HG03159 (cell line): ENCODE results near the gene ANKDD1A.

Experiments used
- ATAC-seq: cut with Tn5 transposase; IDR thresholded peaks from one replicate; pipeline ENCODE4 v1.9.1; 2021; ENCODE audit warnings: mild to moderate bottlenecking, moderate library complexity; ENCODE audit not compliant: unreplicated experiment

ANKDD1A gene

DNA sequence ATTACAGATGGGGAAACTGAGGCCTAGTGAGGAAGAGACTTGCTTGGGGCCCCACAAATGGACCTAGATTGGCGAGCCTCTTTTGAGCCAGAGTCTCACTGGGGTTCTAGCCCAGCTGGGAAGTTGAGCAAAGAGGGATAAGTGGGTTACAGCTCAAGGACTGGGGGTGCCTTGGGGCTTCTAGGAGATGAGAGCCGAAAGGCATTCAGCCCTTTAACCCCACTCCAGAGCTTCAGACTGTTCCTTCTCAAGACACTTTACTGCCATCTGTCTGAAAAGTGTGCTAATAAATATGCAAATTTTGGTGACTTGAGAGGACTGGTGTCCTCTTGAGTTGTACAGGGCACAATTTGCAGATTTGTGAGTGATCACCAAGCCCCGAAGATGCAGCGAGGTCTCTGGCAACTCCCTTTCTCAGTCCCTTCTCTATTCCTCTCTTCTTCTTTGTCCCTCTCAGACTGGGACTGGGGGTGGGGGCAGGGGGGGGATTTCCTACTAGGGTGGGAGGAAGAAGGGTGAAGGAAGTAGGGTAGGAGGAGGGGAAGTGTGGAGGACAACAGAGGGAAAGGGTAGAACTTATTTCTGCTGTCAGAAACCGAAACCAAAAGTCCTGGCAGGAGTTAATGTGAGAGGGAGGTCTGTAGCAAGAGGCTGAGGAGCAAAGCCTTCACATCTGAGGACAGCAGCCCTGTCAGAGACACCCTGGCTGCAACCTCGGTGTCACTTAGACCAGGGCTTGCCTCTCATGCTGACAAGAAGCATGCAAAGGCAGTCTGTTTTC lies 16.2 kb upstream of the ANKDD1A start:
- ATAC-seq = no peak

DNA sequence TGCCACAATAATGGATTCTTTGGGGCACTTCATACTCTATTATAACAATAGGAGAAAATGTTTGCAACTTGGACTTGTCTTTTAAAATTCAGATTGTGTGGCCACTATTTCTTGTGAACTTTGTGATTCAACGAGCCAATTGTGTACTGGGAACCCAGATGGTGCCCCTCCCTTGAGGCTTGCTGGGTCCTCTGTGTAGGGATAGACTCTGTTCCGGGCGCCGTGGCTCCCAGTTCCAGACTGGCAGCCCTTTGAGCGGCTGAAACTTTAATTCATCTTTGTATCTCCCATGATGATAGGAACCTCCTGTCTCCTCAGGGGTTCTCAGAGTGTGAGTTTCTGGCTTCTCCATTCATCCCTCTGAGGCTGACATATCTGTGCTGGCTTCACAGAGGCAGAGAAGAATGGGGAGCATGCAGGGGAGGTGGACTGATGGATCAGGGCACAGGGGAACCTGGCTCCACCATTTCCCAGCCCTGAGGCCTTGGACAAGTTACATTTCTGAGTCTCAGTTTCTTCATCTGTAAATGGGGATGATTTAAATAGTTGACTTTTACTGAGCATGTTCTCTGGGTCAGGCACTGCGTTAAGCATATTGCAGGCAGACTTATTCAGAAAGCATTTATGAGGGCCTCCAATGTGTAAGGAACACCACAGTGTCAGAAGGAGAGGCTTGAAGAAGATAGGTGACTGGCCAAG lies 15.2 kb upstream of the ANKDD1A start:
- no peak for ATAC-seq

DNA sequence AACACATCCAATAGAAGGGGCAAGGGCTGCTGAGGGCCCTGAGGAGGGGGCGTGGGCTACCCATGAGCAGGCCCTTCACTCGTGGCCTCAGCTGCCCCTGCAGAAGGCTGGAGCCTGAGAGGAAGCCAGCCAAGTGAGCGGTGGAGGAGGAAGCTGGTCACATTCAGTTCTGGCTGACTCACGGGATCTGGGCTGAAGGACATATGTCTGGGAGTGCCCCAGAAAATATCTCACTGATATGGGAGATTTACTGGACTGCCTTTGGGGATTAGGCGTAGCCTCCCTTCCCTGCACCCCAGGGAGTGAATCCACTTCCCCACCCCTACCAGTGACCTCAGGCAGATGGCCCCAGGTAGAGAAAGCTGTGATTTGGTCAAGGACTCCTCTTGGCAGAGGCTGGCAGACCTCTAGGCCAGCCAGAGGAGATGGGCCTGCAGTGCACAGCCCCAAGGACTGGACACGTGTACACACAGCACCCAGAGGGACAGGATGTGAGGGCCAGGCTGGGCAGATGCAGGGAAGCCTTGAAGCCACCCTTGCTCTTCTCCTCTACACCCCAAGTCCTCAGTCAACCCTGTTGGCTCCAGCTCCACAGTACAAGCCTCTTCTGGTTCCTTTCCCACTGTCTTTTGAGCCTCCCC lies 14.2 kb upstream of the ANKDD1A start:
- no peak for ATAC-seq

DNA sequence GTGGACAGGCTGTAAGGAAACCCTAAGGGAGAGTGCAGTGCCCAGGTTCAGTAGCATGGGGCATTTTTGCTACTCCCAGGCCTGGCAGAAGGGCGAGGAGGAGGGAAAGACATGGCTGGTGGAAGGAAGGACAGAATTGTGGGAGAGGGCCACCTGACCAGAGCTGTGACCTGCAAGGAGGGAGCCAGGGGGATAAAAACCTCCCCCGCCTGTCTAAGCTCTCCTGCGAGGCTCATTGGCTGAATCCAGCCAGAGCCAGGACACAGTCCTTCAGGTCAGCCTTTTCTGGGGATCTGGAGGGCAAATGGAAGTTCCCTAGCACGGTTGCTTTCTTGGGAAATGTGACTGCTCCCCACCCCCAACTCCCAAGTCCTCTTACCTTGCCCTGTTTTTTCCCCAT lies 13.3 kb upstream of the ANKDD1A start:
- ATAC-seq = no peak

DNA sequence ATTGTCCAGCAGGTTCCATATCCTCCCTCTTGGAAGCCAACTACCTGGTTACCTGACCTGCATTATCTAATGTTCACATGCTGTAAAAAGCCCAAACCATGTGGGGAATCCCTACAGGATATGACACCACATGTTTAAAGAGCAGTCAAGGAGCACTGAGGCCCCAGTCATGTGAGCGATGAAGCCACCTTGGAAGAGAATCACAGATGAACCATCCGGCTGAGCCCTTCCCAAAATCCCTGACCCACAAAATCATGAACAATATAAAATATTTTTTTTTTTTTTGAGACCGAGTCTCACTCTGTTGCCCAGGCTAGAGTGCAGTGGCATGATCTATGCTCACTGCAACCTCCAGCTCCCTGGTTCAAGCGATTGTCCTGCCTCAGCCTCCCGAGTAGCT lies 10.6 kb upstream of the ANKDD1A start:
- no peak for ATAC-seq

DNA sequence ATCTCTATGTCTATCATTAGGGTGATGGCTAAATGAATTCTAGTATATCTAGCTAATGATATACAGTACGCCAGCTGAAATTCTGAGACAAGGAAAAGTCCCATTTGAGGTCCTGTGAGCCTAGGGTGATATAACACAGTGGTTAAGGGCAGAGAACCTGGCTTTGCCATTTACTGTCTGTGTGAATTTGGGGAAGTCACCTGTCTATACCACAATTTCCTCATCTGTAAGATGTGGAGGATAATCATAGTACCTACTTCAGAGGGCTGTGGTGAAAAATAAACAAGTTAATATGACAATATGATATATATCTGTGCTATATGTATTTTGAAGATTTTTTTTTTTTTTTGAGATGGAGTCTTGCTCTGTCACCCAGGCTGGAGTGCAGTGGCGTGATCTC lies 9.8 kb upstream of the ANKDD1A start:
- no peak for ATAC-seq

DNA sequence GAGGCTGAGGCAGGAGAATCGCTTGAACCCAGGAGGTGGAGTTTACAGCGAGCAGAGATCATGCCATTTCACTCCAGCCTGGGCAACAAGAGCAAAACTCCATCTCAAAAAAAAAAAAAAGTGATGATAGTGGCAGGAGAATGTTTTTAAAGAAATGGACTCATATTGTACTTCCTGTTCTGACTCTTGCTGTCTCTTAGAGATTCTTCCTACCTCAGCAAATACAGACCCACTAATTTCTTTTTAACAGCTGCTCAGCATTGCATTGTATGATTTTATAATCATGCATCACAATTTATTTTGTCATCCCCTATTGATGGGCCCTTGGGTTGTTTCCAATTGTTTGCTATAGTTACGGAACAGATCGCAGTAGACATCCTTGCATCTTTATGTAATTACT lies 8.8 kb upstream of the ANKDD1A start:
- ATAC-seq = no peak

DNA sequence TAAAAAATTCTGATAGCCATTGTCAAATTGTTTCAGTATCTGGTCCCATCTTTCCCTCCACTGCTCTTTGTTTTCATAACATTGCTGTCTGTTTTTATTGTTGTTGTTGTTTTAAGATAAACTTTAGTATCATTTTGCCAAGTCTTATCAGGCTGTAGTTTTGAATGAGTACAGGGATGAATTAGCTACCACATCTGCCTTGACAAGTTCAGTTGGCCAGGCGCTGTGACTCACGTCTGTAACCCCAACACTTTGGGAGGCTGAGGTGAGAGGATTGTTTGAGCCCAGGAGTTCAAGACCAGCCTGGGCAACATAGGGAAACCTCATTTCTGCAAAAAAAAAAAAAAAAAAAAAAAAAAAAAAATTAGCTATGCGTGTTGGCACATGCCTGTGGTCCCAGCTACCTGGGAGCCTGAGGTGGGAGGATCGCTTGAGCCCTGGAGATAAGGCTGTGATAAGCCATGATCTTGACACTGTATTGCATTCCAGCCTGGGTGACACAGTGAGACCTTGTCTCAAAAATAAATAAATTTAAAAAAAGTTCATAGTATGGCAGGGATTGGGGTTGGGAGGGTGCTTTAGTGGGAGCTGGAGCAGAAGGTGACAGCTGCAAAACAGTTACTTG lies 8.3 kb upstream of the ANKDD1A start:
- ATAC-seq = no peak

DNA sequence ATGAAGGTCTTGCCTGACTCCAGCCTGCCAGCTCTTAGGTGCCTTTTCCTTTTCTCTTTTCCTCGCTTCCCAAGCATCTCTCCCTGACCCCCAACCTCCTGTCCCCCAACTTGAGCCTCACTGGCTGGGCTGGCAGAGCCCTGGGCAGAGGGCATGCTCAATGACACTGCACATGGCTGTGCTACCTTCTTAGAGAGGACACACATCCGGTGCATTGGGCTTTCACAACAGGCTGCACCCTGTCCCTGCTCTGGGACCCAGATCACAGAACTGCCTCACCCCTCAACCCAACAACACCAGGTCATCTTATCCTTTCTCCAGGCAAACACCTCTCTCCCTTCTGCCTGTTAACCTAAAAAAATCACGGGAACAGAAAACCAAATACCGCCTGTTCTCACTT lies 7.5 kb upstream of the ANKDD1A start:
- no peak for ATAC-seq

DNA sequence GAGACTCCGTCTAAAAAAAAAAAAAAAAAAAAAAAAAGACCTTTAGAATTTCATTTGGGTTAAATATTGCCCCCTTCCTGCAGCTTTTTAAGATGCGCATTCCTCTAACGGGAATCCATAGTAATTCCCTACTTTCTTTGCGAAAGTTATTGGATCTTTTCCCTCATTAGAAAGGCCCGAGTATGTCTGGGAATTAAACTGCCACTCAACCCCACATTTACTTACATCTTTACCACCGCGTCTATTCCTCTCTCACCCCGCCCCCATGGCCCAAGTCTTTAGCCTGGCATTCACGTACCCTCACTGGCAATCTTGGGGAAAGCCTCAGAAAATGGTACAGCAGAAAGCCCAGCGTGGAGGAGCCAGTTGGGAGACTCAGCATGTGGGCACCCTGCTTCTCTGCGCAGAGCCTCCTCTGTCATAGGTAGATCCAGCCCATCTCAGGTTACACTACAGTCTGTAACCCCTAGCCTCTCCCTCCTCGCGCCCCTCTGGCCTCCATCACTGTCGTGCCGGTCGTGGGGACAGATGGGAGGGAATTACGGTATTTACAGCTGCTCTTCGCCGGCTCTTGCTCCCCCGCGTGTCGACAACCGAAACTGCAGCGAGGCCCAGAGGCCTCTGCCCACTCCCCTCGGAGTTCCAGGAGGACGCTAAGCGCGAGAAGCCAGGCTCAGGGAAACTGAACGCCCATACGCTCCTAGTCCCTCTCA lies 6.4 kb upstream of the ANKDD1A start:
- ATAC-seq = no peak

DNA sequence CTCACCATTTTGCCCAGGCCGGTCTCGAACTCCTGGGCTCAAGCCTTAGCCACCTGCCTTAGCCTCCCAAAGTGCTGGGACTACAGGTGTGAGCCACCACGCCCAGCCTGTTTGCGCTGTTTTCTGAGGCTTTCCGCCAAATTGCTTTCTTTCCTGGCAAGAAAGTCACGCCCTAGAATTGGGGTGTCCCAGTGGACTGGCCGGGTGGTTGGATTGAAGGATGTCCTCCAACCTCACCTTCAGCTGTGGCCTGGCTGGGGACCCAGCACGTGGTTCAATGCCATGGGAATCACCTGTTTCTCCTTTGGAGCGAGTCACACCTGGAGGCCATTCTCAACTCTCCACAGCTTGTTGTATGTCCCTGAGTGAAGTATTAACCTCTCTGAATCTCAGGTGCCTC lies 5.8 kb upstream of the ANKDD1A start:
- ATAC-seq = no peak

DNA sequence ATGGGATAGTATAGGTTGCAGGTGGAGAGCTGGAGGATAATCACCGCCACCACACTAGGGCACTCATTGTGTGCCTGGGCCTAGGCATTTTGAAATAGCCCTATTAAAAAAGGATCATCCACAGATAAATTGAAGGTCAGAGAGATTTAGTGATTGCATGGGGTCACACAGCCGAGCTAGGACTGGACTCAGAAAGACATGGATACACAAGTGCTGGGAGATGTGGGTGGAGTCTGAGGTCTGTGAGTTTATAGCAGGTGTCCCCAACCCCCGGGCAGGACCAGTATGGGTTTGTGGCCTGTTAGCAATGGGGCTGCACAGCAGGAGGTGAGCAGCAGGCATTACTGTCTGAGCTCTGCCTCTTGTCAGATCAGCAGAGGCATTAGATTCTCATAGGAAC lies 5.3 kb upstream of the ANKDD1A start:
- ATAC-seq = no peak

DNA sequence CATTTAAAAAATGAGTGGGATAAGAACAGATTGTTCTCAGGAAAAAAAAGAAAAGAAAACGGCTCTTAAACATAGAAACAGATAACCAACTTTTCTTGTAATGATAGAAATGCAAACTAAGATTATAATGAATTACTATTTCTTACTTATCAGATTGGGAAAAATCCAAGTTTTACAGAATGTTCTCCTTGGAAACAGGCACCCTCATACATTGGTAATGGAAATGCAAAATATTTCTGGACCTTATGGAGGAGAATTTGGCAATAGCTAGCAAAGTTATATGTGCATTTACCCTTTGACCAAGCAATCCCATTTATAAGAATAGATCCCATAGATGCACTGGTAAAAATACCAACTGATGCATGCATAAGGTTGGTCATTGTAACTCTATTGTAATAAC lies 3.7 kb upstream of the ANKDD1A start:
- no peak for ATAC-seq

DNA sequence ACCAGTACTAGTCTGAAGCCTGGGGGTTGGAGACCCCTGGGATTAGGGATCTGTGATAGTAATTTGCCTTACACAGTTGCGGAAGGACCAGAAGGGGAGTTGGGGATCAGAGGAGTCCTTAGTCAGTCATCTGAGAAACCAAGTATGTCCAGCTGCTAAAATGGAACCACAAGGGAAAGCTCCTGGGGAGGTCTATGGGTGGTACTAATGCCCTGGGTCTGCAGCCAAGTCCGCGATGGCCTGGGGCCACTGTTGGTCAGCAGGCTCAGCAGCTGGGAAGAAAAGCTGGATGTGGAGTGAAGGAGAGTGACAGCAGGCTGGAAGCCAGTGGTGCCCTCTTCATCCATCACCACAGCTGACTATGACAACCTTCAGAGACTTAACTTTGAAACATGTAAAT lies 2.2 kb upstream of the ANKDD1A start:
- ATAC-seq = no peak

DNA sequence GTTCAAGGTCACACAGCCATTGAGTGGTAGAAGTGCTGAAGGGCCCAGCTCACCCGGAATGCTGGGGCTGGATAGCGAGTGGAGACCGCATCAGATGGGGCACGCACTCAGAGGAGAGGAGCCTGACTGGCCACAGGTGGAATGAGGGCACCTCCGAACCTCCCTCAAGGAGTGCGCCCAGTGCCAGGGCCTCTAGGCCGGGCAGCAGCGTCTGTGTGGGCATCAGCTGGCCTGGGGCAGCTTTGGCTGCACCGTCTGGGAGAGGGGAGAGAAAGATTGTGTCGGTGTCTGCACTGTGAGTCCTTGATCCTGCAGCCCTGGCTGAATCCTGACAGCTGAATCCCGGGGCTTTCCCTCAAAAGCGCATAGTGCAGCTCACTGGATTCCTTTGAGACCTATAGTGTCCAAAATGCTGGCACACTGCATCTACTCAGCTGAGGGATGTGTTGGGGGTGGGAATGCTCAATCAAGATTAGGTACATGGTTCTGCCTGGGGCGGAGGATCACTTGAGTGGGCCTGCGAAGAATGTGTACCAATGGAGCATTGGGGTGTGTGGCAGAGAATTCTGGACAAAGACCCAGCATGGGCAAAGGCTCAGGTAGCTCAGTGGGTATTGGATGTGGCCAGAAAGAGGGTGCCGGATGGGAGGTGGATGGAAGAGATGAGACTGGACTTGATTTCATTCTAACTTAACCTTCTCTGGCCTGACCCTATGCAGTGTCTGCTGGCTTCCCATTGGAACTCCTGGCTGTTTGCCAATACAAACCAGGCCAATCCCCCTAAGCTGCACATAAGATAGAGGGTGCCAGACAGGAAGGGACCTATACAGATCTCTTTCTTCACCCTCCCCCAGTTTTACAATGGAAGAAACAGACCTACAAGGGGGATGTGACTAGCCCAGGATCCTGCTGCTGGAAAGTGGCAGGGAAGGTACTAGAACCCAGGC lies 950 bp downstream of the ANKDD1A start:
- ATAC-seq = no peak

DNA sequence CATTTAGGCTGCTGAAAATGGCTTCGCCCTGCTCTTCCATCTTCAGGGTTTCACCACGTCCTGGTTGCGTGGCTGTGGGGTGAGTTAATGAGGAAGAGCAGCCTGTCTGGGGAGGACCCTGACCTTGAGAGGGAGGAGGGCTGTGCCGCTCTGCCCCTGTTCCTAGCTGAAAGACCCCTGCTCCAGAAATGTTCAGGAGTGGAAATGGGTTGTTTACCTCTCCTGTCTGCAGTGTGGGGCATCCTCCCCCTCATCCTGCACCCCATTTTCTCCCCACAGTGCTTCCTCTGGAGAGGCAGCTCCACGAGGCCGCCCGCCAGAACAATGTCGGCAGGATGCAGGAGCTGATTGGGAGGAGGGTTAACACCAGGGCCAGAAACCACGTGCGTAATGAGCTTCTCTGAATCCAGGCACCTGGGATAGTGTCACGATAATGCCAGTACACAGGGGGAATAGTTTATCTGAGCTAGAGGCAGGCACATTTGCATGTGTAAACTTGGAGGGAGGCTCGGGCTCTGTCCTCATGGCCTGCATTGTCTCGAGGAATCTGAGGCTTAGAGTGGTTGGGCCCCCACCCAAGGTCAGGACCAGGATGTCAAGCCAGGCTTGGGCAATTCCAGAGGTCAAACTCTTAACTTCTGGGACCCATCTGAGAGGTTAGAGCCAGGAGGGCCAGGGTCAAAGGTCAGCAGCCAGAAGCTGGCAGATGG lies 4.0 kb downstream of the ANKDD1A start:
- ATAC-seq = no peak

DNA sequence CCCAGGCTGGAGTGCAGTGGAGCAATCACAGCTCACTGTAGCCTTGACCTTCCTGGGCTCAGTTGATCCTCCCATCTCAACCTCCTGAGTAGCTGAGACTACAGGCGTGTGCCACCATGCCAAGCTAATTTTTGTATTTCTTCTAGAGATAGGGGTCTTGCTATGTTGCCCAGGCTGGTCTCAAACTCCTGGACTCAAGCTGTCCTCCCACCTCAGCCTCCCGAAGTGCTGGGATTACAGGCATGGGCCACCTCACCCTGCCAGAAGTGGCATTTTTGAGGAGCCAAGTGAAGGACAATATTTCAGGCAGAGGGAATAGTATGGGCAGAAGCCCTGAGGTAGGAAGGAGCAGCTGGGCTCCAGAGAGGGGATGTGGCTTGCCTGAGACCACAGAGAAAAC lies 4.7 kb downstream of the ANKDD1A start:
- ATAC-seq = no peak

DNA sequence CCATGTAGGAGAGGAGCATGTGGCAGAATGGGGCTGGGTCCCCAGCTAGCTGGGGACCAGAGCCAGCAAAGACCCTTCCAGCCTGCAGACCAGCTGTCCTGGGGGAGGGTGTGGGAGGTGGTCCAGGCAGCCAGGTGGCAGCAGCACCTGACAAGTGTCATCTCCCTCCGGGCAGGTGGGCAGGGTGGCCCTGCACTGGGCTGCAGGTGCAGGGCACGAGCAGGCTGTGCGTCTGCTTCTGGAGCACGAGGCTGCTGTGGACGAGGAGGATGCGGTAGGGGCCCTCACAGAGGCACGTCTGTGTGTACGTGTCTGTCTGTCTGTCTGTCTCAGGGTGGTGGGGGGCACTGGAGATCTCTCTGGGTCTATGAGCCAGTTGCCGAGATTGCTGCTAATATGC lies 5.5 kb downstream of the ANKDD1A start:
- ATAC-seq = no peak

DNA sequence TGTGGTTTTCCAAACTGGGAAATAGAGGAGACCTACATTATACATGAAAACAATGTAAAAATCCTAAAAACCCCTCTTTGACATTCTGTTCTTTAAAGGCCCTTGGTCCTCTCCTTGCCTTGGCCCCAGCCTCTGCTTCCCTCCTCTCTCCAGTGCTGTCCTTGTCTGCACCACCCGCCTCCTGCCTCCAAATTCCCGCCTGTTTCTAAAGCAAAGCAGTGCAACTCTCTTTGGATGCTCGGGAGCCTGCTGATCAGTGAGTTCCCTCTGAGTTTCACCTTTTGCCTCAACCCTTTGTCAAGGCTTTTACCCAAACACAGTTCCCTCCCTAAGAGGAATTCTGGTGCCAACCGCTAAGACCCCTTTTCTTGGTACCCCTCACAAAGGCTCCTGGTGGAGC lies 8.0 kb downstream of the ANKDD1A start:
- ATAC-seq = no peak
